K562 (cell line): ENCODE results near the gene PRR14L. TPM values are rescaled to one million over a fixed set of nuclear protein-coding genes. Genes with fewer than 3 reads are reported as not detected.

Source experiments
- CHD4 ChIP-seq: fragments of 200-600 bp; sonication (generic); IDR thresholded peaks from 3 replicates; pipeline ENCODE4 v1.6.1; 2012; ENCODE audit warnings: low read depth, mild to moderate bottlenecking, mixed read lengths, low read length, inconsistent platforms; ENCODE audit not compliant: insufficient read depth, insufficient replicate concordance, poor library complexity, severe bottlenecking
- DMBX1 ChIP-seq: fragments of 250-450 bp; sonication (Bioruptor Pico); IDR thresholded peaks from 2 replicates; pipeline ENCODE4 v1.8.0; 2022; ENCODE audit warnings: inconsistent platforms, mild to moderate bottlenecking, moderate library complexity, borderline replicate concordance
- GABPA ChIP-seq: fragments of 200-800 bp; sonication (Bioruptor generic); conservative IDR thresholded peaks from 2 replicates; pipeline ENCODE4 v1.6.1; 2016; ENCODE audit warnings: low read depth, missing genetic modification characterization, missing compliant biosample characterization
- GTF2F1 ChIP-seq: IDR thresholded peaks from 2 replicates; pipeline ENCODE4 v1.6.1; 2011; ENCODE audit warnings: low read depth, low read length, improper control_type of control experiment
- HDAC8 ChIP-seq: fragments of 450-650 bp; IDR thresholded peaks from 2 replicates; pipeline ENCODE4 v1.6.1; 2016; ENCODE audit warnings: mild to moderate bottlenecking, missing genetic modification characterization, moderate library complexity, missing compliant biosample characterization
- MIER1 ChIP-seq: fragments of 450-650 bp; IDR thresholded peaks from 2 replicates; pipeline ENCODE4 v1.6.1; 2016; ENCODE audit warnings: antibody characterized with exemption, mild to moderate bottlenecking, low read depth
- NR2F6 ChIP-seq: fragments of 450-650 bp; formaldehyde crosslinking; IDR thresholded peaks from 2 replicates; pipeline ENCODE4 v1.4.0; 2020; ENCODE audit warnings: mild to moderate bottlenecking
- SIN3A ChIP-seq, 2 experiments: fragments of 150-350 bp in 1 of 2; IDR thresholded peaks; 2 replicates each; pipeline ENCODE4 v1.6.1; 2011 to 2016; ENCODE audit warnings: borderline replicate concordance in 2 of 2, low read depth in 2 of 2, low read length in 2 of 2, mild to moderate bottlenecking in 2 of 2, moderate library complexity in 2 of 2; ENCODE audit not compliant: control insufficient read depth in 1 of 2
- SMARCB1 ChIP-seq: IDR thresholded peaks from 2 replicates; pipeline ENCODE4 v1.6.1; 2011; ENCODE audit warnings: improper control_type of control experiment, low read depth; ENCODE audit not compliant: insufficient read length
- TEAD1 ChIP-seq, 2 experiments: fragments of 450-650 bp in 1 of 2; sonication (generic) in 1 of 2; formaldehyde crosslinking; IDR thresholded peaks; 2 replicates each; pipeline versions ENCODE4 v1.4.0 to v1.8.0; 2020 to 2022; ENCODE audit warnings: mild to moderate bottlenecking in 2 of 2, missing genetic modification reagents in 1 of 2
- ZNF133 ChIP-seq: fragments of 250-450 bp; sonication (Bioruptor Pico); IDR thresholded peaks from 2 replicates; pipeline ENCODE4 v1.4.0; 2020; ENCODE audit warnings: mild to moderate bottlenecking
- polyA plus RNA-seq, 8 experiments: library from polyadenylated mRNA; depleted of rRNA in 4 of 8; stranded (reverse) in 5 of 8; unstranded in 3 of 8; fragments of >200 nt; fragmentation: Nextera tagmentation in 2 of 8; fragmentation: Illumina TruSeq in 1 of 8; extraction: Ambion mirVana in 2 of 8; extraction: Trizol in 1 of 8; gene quantifications; 2 replicates each; pipeline versions ENCODE4 v1.2.1 to v1.2.3, GENCODE V29; 2011 to 2014; ENCODE audit warnings: inconsistent platforms in 1 of 8, missing spikeins in 1 of 8
- total RNA-seq, 7 experiments: library from RNA; depleted of rRNA in 6 of 7; stranded (reverse); fragments of >200 nt in 6 of 7; fragmentation: Illumina TruSeq in 2 of 7; extraction: Trizol in 2 of 7; gene quantifications; 2 replicates each; pipeline versions ENCODE4 v1.2.1 to v1.2.3, GENCODE V29; 2011 to 2021; ENCODE audit warnings: low replicate concordance in 1 of 7
- TF ChIP-seq, protein P1 (sequence below): fragments of 250-450 bp; sonication (Bioruptor Pico); IDR thresholded peaks from 2 replicates; pipeline ENCODE4 v1.9.0; 2021; ENCODE audit warnings: mild to moderate bottlenecking, inconsistent platforms
- TF ChIP-seq, protein P2 (sequence below): fragments of 450-650 bp; IDR thresholded peaks from 2 replicates; pipeline ENCODE4 v1.6.1; 2016; ENCODE audit warnings: mild to moderate bottlenecking
- TF ChIP-seq, protein P3 (sequence below): fragments of 450-650 bp; IDR thresholded peaks from 2 replicates; pipeline ENCODE4 v1.6.1; 2016; ENCODE audit warnings: antibody characterized with exemption
- TF ChIP-seq, protein P4 (sequence below): fragments of 150-350 bp; conservative IDR thresholded peaks from 2 replicates; pipeline ENCODE4 v1.6.1; 2014; ENCODE audit warnings: low read length

The PRR14L gene
- total and polyA plus RNA-seq, 9 of the 15 experiments (the other 6 are each of a cell fraction or from before 2014, with no cell fraction given) = 2.8 to 36.3 (median 12.3) TPM

DNA sequence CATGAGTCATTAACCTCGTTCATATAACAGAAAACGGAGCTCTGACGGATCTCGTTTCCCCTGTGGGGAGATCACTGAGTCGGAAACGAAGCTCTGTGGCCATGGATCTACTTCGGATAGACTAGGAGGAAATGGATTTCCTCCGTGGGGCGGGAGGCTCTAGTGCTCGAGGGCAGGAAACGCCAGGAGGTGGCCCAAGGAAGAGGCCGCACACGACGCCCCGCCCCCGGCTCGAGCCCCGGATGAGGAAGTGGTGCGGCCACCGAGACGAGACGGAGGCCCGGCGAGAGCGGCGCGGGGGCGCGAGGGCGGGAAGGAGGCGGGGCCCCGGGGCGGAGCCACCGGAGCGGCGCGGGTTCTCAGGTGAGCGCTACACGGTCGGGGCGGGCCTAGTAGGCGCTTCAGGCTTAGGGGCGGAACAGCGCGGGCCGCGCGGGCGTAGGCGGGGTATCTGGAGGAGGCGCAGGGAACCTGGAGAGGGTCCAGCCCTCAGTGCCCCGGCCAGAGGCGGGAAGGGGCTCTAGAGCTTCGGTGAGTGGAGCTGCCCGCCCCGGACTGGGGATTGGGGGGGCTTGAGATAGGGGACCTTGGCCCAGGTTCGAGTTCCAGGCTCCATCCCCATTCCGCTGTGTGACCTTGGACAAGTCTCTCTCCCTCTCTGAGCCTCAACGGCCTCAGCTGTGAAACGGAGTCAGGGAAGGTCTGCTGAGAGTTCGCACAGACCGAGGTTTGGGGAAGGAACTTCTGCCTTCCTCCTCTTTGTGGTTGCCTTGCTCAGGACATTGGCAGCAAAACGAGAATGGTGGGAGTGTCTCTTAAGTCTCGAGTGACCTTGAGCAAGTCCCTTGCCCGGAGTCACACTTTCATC lies 3.9 kb upstream of the PRR14L start, which contains the start of gene DEPDC5 (continued):
- no peak for TF ChIP-seq MIER1
- TF ChIP-seq DMBX1 (CRISPR knock-in tag) = 0 out of 2 replicates have a peak, but pooled peaks have one; percentile 27
- TF ChIP-seq, protein P1, sequence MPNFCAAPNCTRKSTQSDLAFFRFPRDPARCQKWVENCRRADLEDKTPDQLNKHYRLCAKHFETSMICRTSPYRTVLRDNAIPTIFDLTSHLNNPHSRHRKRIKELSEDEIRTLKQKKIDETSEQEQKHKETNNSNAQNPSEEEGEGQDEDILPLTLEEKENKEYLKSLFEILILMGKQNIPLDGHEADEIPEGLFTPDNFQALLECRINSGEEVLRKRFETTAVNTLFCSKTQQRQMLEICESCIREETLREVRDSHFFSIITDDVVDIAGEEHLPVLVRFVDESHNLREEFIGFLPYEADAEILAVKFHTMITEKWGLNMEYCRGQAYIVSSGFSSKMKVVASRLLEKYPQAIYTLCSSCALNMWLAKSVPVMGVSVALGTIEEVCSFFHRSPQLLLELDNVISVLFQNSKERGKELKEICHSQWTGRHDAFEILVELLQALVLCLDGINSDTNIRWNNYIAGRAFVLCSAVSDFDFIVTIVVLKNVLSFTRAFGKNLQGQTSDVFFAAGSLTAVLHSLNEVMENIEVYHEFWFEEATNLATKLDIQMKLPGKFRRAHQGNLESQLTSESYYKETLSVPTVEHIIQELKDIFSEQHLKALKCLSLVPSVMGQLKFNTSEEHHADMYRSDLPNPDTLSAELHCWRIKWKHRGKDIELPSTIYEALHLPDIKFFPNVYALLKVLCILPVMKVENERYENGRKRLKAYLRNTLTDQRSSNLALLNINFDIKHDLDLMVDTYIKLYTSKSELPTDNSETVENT = peak; percentile 80
- TF ChIP-seq, protein P2, sequence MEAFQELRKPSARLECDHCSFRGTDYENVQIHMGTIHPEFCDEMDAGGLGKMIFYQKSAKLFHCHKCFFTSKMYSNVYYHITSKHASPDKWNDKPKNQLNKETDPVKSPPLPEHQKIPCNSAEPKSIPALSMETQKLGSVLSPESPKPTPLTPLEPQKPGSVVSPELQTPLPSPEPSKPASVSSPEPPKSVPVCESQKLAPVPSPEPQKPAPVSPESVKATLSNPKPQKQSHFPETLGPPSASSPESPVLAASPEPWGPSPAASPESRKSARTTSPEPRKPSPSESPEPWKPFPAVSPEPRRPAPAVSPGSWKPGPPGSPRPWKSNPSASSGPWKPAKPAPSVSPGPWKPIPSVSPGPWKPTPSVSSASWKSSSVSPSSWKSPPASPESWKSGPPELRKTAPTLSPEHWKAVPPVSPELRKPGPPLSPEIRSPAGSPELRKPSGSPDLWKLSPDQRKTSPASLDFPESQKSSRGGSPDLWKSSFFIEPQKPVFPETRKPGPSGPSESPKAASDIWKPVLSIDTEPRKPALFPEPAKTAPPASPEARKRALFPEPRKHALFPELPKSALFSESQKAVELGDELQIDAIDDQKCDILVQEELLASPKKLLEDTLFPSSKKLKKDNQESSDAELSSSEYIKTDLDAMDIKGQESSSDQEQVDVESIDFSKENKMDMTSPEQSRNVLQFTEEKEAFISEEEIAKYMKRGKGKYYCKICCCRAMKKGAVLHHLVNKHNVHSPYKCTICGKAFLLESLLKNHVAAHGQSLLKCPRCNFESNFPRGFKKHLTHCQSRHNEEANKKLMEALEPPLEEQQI = no peak
- TF ChIP-seq GABPA (tag) = peak; percentile 82
- no peak for TF ChIP-seq NR2F6
- no peak for TF ChIP-seq ZNF133
- TF ChIP-seq HDAC8 (tag) = 0 out of 2 replicates have a peak, but pooled peaks have one; percentile 46
- TF ChIP-seq, protein P3, sequence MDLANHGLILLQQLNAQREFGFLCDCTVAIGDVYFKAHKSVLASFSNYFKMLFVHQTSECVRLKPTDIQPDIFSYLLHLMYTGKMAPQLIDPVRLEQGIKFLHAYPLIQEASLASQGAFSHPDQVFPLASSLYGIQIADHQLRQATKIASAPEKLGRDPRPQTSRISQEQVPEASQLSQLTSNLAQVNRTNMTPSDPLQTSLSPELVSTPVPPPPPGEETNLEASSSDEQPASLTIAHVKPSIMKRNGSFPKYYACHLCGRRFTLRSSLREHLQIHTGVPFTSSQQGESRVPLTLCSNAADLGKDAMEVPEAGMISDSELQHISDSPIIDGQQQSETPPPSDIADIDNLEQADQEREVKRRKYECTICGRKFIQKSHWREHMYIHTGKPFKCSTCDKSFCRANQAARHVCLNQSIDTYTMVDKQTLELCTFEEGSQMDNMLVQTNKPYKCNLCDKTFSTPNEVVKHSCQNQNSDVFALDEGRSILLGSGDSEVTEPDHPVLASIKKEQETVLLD = no peak
- no peak for TF ChIP-seq CHD4
- no peak for TF ChIP-seq SMARCB1
- TF ChIP-seq, protein P4, sequence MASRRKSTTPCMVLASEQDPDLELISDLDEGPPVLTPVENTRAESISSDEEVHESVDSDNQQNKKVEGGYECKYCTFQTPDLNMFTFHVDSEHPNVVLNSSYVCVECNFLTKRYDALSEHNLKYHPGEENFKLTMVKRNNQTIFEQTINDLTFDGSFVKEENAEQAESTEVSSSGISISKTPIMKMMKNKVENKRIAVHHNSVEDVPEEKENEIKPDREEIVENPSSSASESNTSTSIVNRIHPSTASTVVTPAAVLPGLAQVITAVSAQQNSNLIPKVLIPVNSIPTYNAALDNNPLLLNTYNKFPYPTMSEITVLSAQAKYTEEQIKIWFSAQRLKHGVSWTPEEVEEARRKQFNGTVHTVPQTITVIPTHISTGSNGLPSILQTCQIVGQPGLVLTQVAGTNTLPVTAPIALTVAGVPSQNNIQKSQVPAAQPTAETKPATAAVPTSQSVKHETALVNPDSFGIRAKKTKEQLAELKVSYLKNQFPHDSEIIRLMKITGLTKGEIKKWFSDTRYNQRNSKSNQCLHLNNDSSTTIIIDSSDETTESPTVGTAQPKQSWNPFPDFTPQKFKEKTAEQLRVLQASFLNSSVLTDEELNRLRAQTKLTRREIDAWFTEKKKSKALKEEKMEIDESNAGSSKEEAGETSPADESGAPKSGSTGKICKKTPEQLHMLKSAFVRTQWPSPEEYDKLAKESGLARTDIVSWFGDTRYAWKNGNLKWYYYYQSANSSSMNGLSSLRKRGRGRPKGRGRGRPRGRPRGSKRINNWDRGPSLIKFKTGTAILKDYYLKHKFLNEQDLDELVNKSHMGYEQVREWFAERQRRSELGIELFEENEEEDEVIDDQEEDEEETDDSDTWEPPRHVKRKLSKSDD = no peak
- TF ChIP-seq GTF2F1 = no peak
- TF ChIP-seq SIN3A (IDR thresholded peaks at IDR 0.05; ENCODE audit: borderline replicate concordance in 2 of 2, control insufficient read depth in 1 of 2, low read depth in 2 of 2, low read length in 2 of 2) = peak in 1 of 2 experiments; percentile 49; a peak in 1 of 4 replicates
- no peak for TF ChIP-seq TEAD1 (CRISPR knock-in tag; IDR thresholded peaks at IDR 0.05)
